Breast epithelium (tissue), 4 donors: Measurements from ENCODE around the gene CAVIN3. TPM values are rescaled to one million over a fixed set of nuclear protein-coding genes. Genes with fewer than 3 reads are reported as not detected.

Experiments used
- DNase-seq, 2 donors: peaks; one replicate each; pipeline ENCODE4 v3.0.0-alpha.2; 2019; ENCODE audit warnings: low spot score in 2 of 2
- H3K27ac ChIP-seq, 2 donors: fragments of 200-600 bp; sonication (generic) in 1 of 2; one replicate each; pipeline ENCODE4 v1.5.1; 2016 to 2019; ENCODE audit warnings: mild to moderate bottlenecking in 1 of 2
- H3K27me3 ChIP-seq, 2 donors: fragments of 200-600 bp; sonication (generic) in 1 of 2; one replicate each; pipeline versions ENCODE4 v1.5.1 to v1.6.0; 2017 to 2019; ENCODE audit warnings: control low read depth in 1 of 2, mild to moderate bottlenecking in 1 of 2
- H3K36me3 ChIP-seq: fragments of 200-600 bp; one replicate; pipeline ENCODE4 v1.5.1; 2019
- H3K4me1 ChIP-seq, 2 donors: fragments of 200-600 bp; sonication (generic); one replicate each; pipeline ENCODE4 v1.5.1; 2016 to 2019; ENCODE audit warnings: control low read depth in 1 of 2
- H3K4me3 ChIP-seq, 3 donors: fragments of 200-600 bp; sonication (generic); 1 replicate in 2 of 3; 2 replicates in 1 of 3; pipeline ENCODE4 v1.5.1; 2016 to 2019; ENCODE audit warnings: mild to moderate bottlenecking in 3 of 3, moderate library complexity in 2 of 3
- H3K9me3 ChIP-seq, 2 donors: fragments of 200-600 bp; sonication (generic) in 1 of 2; one replicate each; pipeline ENCODE4 v1.5.1; 2016 to 2019; ENCODE audit warnings: control low read depth in 1 of 2
- POLR2A ChIP-seq: fragments of 450-650 bp; IDR thresholded peaks from one replicate; pipeline ENCODE4 v1.6.1; 2016; ENCODE audit warnings: antibody characterized with exemption, mild to moderate bottlenecking, moderate library complexity
- POLR2AphosphoS5 ChIP-seq, 3 donors: sonication (generic); formaldehyde crosslinking; IDR thresholded peaks; one replicate each; pipeline ENCODE4 v1.6.1; 2017; ENCODE audit warnings: antibody characterized with exemption in 3 of 3
- intact Hi-C: fragments of 100-400 bp; cut with DNase I; formaldehyde crosslinking; loops from one replicate; pipeline ENCODE4 v1.15.1; 2023; ENCODE audit warnings: low total_unique reads
- total RNA-seq, 3 donors: library from RNA; depleted of rRNA; stranded (reverse); fragments of >200 nt; gene quantifications; one replicate each; pipeline ENCODE4 v1.1.0, GENCODE V29; 2016
- TF ChIP-seq, protein P1 (sequence below), 3 donors: fragments of 450-650 bp; IDR thresholded peaks; one replicate each; pipeline ENCODE4 v1.5.1; 2016 to 2017; ENCODE audit warnings: antibody characterized with exemption in 3 of 3, mild to moderate bottlenecking in 3 of 3, moderate library complexity in 3 of 3

CAVIN3 gene
- total RNA-seq, 3 donors from 2014 or later: 53.1 to 130 (median 78.3) TPM

DNA sequence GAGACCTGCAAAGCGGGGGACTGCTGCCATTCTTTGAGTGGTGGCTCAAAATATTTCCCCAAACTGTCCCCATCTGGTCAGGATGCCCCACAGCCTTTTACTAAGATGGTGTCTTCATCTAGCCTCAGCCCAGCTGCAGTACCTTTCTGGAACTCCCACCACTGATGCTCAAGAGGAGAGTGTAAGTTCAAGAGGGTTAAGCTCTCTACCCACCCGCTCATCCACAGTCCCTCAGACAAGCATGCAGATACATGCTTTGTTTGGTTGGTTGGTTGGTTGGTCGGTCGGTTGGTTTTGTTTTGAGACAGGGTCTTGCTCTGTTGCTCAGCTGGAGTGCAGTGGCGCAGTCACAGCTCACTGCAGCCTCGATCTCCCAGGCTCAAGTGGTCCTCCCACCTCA is 14.5 kb upstream of the CAVIN3 start:
- Histone ChIP-seq H3K27ac (no peak overlapping the region), H3K9me3 (no peaks in the 10 kb centered on the region), H3K27me3 (no peaks in the 10 kb centered on the region), H3K36me3 (no peaks in the 10 kb centered on the region), H3K4me1 (no peaks in the 10 kb centered on the region), H3K4me3 (no peak overlapping the region)
- no peak for TF ChIP-seq POLR2AphosphoS5 (IDR thresholded peaks at IDR 0.05)
- no peak for TF ChIP-seq POLR2A
- TF ChIP-seq, protein P1, sequence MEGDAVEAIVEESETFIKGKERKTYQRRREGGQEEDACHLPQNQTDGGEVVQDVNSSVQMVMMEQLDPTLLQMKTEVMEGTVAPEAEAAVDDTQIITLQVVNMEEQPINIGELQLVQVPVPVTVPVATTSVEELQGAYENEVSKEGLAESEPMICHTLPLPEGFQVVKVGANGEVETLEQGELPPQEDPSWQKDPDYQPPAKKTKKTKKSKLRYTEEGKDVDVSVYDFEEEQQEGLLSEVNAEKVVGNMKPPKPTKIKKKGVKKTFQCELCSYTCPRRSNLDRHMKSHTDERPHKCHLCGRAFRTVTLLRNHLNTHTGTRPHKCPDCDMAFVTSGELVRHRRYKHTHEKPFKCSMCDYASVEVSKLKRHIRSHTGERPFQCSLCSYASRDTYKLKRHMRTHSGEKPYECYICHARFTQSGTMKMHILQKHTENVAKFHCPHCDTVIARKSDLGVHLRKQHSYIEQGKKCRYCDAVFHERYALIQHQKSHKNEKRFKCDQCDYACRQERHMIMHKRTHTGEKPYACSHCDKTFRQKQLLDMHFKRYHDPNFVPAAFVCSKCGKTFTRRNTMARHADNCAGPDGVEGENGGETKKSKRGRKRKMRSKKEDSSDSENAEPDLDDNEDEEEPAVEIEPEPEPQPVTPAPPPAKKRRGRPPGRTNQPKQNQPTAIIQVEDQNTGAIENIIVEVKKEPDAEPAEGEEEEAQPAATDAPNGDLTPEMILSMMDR (IDR thresholded peaks at IDR 0.05): no peak
- intact Hi-C loops: no loop called here
- no peak for DNase-seq

- Histone ChIP-seq H3K36me3 (no peaks in the 10 kb centered on the region), H3K4me1 (no peaks in the 10 kb centered on the region), H3K27me3 (no peaks in the 10 kb centered on the region), H3K9me3 (no peaks in the 10 kb centered on the region), H3K4me3 (no peak overlapping the region), H3K27ac (no peak overlapping the region)
- TF ChIP-seq POLR2AphosphoS5 (IDR thresholded peaks at IDR 0.05): no peak
- TF ChIP-seq POLR2A: no peak
- TF ChIP-seq, protein P1 (IDR thresholded peaks at IDR 0.05): no peak
- intact Hi-C loops: no loop called here
- DNase-seq: no peak
These were observed 12.8 kb upstream of the CAVIN3 start for GRCh38 chr11:6333095-6333494.

DNA sequence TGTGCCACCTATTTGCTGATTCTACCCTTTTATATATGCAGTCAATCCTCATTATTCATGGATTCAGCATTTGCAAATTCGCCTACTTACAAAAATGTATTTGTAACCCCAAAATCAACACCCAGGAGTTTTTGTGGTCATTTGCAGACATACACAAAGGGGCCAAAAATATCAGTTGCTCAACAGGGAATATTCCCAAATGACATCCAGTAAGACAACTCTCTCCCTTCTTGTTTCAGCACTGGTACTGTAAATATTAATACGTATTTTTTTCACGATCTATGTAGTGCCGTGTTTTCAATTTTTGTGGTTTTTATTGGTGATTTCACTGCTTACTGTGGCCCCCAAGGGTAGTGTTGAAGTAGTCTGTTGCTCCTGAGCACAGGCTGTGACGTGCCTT is 11.8 kb upstream of the CAVIN3 start:
- Histone ChIP-seq H3K4me3 (no peak overlapping the region), H3K27me3 (no peaks in the 10 kb centered on the region), H3K9me3 (no peaks in the 10 kb centered on the region), H3K36me3 (no peaks in the 10 kb centered on the region), H3K4me1 (no peaks in the 10 kb centered on the region), H3K27ac (no peak overlapping the region)
- TF ChIP-seq, protein P1 (IDR thresholded peaks at IDR 0.05): no peak
- TF ChIP-seq POLR2A (no peak), POLR2AphosphoS5 (IDR thresholded peaks at IDR 0.05) (no peak)
- intact Hi-C loops: no loop called here
- no peak for DNase-seq

GRCh38 chr11:6328321-6328720 is 8.0 kb upstream of the CAVIN3 start:
- no peaks in the 10 kb centered on the region for H3K9me3 ChIP-seq
- H3K36me3 ChIP-seq: no peaks in the 10 kb centered on the region
- no peaks in the 10 kb centered on the region for H3K4me1 ChIP-seq
- no peaks in the 10 kb centered on the region for H3K27me3 ChIP-seq
- intact Hi-C loops: no loop called here
- TF ChIP-seq, protein P1 (IDR thresholded peaks at IDR 0.05): no peak
- TF ChIP-seq POLR2AphosphoS5 (IDR thresholded peaks at IDR 0.05): no peak
- TF ChIP-seq POLR2A: no peak
- no peak for DNase-seq
- no peak overlapping the region for H3K4me3 ChIP-seq
- no peak overlapping the region for H3K27ac ChIP-seq

DNA sequence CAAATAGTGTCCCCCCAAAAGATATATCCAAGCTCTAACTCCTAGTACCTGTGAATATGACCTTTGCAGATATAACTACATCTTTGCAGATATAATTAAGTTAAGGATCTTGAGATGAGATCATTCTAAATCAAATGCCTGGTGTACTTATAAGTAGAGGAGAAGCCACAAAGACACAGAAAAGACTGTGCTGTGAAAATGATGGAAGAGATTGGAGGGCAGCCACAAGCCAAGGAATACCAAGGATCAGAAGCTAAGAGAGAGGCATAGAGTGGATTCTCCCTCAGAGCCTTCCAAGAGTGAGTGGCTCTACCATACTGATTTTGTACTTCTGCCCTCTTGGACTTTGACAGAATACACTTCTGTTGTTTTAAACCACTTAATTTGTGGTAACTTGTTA is 7.5 kb upstream of the CAVIN3 start:
- intact Hi-C loops: no loop called here
- no peak for DNase-seq
- TF ChIP-seq, protein P1 (IDR thresholded peaks at IDR 0.05): no peak
- Histone ChIP-seq H3K27me3 (no peaks in the 10 kb centered on the region), H3K4me1 (no peaks in the 10 kb centered on the region), H3K4me3 (no peak overlapping the region), H3K36me3 (no peaks in the 10 kb centered on the region), H3K27ac (no peak overlapping the region), H3K9me3 (no peaks in the 10 kb centered on the region)
